GM23338 (cell line): ENCODE data around the gene UBE2H.

ENCODE experiments used
- CREB1 ChIP-seq: fragments of 250-450 bp; sonication (Bioruptor Pico); IDR thresholded peaks from 2 replicates; pipeline ENCODE4 v1.5.0; 2020; ENCODE audit warnings: low read depth, mild to moderate bottlenecking, moderate library complexity
- EZH2 ChIP-seq: fragments of 200-600 bp; sonication (generic); IDR thresholded peaks from one replicate; pipeline ENCODE4 v1.8.0; 2017; ENCODE audit warnings: antibody characterized with exemption, mild to moderate bottlenecking, low read depth; ENCODE audit not compliant: unreplicated experiment
- EZH2phosphoT487 ChIP-seq: fragments of 200-600 bp; sonication (generic); IDR thresholded peaks from one replicate; pipeline ENCODE4 v1.8.1; 2018; ENCODE audit warnings: antibody characterized with exemption; ENCODE audit not compliant: unreplicated experiment
- JUNB ChIP-seq: IDR thresholded peaks from one replicate; pipeline ENCODE4 v1.6.1; 2016; ENCODE audit warnings: antibody characterized with exemption; ENCODE audit not compliant: unreplicated experiment
- POLR2AphosphoS5 ChIP-seq: IDR thresholded peaks from 2 replicates; pipeline ENCODE4 v1.6.1; 2016; ENCODE audit warnings: antibody characterized with exemption, low read depth
- TF ChIP-seq, protein P1 (sequence below), 2 experiments: fragments of 200-600 bp in 1 of 2; sonication (generic) in 1 of 2; conservative IDR thresholded peaks; 2 replicates each; pipeline versions ENCODE4 v1.5.1 to v1.6.1; 2016 to 2017; ENCODE audit warnings: antibody characterized with exemption in 2 of 2, low read depth in 2 of 2, mild to moderate bottlenecking in 2 of 2, moderate library complexity in 1 of 2
- TF ChIP-seq, protein P2 (sequence below): IDR thresholded peaks from one replicate; pipeline ENCODE4 v1.6.1; 2018; ENCODE audit warnings: antibody characterized with exemption; ENCODE audit not compliant: unreplicated experiment
- TF ChIP-seq, protein P3 (sequence below): fragments of 250-450 bp; sonication (Bioruptor Pico); IDR thresholded peaks from 2 replicates; pipeline ENCODE4 v1.5.0; 2020; ENCODE audit warnings: mild to moderate bottlenecking, moderate library complexity
- TF ChIP-seq, protein P4 (sequence below): IDR thresholded peaks from 2 replicates; pipeline ENCODE4 v1.6.1; 2016; ENCODE audit warnings: antibody characterized with exemption

DNA sequence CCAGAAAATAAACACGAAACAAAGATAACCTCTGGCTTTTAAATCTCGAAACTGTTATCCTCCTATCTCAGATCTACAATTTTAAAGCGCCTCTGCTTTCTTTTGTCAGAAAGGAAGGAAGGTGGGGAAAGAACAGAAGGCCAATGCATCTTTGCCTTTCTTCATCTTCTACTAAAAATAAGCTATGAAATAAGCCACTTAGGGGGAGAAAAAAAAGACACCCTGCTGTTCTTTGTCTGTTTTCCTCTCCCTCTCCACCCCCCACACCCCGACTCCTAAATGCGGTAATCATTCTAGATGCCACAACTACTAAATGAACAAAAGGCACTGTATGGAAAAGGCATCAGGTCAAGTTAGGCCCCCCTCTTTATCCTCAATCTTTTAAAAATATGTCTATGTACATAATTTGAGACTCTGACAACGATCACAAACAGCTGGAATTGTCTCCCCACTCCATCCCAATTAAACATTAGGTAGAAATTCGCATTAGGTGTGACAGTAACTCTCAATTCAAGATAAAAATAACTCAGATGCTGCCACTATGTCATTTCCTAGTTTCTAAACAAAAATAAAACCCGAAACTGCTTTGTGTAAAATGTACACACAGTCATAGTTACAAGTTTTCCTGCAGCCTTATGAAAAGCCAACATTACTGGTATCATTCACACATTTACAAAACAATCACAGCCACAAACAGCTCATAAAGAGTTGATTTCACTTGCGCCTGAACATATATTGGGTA, 2.4 kb downstream of the UBE2H start:
- TF ChIP-seq, protein P1, sequence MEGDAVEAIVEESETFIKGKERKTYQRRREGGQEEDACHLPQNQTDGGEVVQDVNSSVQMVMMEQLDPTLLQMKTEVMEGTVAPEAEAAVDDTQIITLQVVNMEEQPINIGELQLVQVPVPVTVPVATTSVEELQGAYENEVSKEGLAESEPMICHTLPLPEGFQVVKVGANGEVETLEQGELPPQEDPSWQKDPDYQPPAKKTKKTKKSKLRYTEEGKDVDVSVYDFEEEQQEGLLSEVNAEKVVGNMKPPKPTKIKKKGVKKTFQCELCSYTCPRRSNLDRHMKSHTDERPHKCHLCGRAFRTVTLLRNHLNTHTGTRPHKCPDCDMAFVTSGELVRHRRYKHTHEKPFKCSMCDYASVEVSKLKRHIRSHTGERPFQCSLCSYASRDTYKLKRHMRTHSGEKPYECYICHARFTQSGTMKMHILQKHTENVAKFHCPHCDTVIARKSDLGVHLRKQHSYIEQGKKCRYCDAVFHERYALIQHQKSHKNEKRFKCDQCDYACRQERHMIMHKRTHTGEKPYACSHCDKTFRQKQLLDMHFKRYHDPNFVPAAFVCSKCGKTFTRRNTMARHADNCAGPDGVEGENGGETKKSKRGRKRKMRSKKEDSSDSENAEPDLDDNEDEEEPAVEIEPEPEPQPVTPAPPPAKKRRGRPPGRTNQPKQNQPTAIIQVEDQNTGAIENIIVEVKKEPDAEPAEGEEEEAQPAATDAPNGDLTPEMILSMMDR (conservative IDR thresholded peaks at IDR 0.05; ENCODE audit: low read depth in 2 of 2): no peak
- TF ChIP-seq EZH2 (no peak), CREB1 (CRISPR knock-in tag) (no peak), POLR2AphosphoS5 (no peak), EZH2phosphoT487 (no peak), JUNB (no peak)
- TF ChIP-seq, protein P2, sequence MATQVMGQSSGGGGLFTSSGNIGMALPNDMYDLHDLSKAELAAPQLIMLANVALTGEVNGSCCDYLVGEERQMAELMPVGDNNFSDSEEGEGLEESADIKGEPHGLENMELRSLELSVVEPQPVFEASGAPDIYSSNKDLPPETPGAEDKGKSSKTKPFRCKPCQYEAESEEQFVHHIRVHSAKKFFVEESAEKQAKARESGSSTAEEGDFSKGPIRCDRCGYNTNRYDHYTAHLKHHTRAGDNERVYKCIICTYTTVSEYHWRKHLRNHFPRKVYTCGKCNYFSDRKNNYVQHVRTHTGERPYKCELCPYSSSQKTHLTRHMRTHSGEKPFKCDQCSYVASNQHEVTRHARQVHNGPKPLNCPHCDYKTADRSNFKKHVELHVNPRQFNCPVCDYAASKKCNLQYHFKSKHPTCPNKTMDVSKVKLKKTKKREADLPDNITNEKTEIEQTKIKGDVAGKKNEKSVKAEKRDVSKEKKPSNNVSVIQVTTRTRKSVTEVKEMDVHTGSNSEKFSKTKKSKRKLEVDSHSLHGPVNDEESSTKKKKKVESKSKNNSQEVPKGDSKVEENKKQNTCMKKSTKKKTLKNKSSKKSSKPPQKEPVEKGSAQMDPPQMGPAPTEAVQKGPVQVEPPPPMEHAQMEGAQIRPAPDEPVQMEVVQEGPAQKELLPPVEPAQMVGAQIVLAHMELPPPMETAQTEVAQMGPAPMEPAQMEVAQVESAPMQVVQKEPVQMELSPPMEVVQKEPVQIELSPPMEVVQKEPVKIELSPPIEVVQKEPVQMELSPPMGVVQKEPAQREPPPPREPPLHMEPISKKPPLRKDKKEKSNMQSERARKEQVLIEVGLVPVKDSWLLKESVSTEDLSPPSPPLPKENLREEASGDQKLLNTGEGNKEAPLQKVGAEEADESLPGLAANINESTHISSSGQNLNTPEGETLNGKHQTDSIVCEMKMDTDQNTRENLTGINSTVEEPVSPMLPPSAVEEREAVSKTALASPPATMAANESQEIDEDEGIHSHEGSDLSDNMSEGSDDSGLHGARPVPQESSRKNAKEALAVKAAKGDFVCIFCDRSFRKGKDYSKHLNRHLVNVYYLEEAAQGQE: no peak
- TF ChIP-seq, protein P3, sequence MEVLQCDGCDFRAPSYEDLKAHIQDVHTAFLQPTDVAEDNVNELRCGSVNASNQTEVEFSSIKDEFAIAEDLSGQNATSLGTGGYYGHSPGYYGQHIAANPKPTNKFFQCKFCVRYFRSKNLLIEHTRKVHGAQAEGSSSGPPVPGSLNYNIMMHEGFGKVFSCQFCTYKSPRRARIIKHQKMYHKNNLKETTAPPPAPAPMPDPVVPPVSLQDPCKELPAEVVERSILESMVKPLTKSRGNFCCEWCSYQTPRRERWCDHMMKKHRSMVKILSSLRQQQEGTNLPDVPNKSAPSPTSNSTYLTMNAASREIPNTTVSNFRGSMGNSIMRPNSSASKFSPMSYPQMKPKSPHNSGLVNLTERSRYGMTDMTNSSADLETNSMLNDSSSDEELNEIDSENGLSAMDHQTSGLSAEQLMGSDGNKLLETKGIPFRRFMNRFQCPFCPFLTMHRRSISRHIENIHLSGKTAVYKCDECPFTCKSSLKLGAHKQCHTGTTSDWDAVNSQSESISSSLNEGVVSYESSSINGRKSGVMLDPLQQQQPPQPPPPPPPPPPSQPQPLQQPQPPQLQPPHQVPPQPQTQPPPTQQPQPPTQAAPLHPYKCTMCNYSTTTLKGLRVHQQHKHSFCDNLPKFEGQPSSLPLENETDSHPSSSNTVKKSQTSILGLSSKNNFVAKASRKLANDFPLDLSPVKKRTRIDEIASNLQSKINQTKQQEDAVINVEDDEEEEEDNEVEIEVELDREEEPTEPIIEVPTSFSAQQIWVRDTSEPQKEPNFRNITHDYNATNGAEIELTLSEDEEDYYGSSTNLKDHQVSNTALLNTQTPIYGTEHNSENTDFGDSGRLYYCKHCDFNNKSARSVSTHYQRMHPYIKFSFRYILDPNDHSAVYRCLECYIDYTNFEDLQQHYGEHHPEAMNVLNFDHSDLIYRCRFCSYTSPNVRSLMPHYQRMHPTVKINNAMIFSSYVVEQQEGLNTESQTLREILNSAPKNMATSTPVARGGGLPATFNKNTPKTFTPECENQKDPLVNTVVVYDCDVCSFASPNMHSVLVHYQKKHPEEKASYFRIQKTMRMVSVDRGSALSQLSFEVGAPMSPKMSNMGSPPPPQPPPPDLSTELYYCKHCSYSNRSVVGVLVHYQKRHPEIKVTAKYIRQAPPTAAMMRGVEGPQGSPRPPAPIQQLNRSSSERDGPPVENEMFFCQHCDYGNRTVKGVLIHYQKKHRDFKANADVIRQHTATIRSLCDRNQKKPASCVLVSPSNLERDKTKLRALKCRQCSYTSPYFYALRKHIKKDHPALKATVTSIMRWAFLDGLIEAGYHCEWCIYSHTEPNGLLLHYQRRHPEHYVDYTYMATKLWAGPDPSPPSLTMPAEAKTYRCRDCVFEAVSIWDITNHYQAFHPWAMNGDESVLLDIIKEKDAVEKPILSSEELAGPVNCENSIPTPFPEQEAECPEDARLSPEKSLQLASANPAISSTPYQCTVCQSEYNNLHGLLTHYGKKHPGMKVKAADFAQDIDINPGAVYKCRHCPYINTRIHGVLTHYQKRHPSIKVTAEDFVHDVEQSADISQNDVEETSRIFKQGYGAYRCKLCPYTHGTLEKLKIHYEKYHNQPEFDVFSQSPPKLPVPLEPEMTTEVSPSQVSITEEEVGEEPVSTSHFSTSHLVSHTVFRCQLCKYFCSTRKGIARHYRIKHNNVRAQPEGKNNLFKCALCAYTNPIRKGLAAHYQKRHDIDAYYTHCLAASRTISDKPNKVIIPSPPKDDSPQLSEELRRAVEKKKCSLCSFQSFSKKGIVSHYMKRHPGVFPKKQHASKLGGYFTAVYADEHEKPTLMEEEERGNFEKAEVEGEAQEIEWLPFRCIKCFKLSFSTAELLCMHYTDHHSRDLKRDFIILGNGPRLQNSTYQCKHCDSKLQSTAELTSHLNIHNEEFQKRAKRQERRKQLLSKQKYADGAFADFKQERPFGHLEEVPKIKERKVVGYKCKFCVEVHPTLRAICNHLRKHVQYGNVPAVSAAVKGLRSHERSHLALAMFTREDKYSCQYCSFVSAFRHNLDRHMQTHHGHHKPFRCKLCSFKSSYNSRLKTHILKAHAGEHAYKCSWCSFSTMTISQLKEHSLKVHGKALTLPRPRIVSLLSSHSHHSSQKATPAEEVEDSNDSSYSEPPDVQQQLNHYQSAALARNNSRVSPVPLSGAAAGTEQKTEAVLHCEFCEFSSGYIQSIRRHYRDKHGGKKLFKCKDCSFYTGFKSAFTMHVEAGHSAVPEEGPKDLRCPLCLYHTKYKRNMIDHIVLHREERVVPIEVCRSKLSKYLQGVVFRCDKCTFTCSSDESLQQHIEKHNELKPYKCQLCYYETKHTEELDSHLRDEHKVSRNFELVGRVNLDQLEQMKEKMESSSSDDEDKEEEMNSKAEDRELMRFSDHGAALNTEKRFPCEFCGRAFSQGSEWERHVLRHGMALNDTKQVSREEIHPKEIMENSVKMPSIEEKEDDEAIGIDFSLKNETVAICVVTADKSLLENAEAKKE (CRISPR knock-in tag): no peak
- TF ChIP-seq, protein P4, sequence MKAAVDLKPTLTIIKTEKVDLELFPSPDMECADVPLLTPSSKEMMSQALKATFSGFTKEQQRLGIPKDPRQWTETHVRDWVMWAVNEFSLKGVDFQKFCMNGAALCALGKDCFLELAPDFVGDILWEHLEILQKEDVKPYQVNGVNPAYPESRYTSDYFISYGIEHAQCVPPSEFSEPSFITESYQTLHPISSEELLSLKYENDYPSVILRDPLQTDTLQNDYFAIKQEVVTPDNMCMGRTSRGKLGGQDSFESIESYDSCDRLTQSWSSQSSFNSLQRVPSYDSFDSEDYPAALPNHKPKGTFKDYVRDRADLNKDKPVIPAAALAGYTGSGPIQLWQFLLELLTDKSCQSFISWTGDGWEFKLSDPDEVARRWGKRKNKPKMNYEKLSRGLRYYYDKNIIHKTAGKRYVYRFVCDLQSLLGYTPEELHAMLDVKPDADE: no peak
